Measurements from ENCODE around the gene RHOBTB1.
A peak's percentile ranks its signal among the peaks of the same experiment; 100 is the strongest.
"Not testable (repeated sequence)": the region's sequence is repeated elsewhere in the genome, so short reads cannot be mapped to it uniquely, and the experiment has no call there.

RHOBTB1 gene

DNA sequence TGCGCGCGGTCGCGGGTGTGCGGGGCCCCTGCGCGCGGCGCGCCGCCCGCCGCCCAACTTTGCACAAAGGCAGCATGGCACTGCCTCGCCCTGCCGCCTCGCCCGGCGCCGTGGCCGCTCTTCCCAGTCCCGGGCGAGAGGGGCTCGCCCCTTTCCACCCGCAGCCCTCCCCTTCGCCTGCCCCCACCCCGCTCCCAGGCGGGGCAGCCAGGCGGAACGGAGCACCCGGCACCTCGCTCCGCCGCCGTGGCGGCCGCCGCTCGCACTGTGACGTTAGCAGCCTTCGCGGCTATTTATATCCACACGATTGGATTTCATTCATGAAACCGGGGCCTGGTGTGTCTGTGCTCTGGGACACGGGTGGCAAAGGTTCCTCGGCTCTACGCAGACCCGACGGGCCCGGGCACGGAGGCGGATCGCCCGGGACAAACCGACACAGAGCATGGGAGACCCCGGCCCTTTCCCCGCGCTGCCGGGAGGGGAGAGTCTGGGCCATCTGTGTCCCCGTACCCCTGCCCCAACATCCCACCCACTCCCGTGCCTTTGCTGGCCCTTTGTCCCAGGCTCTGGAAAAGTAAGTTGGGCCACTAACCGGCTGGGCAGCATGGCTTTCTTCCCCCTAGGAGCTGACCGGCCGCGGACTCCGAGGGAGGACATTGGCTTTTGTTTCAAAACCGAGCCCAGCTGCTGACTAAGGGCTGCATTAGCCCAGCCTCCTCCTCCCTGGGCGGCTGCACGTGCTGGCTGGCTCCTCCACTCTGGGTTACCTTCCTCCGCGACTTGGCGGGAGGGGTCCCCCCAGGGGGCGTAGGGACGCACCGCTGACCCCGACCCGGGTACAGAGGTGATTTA, at the start of gene RHOBTB1:
Gene RHOBTB1 (minus strand): TSS at position 128 of the 852 bp plus-strand sequence. CDS start 32,643 bp downstream, outside the sequence.
- no peak for DNase-seq (ENCODE audit: extremely low read depth in 1 of 2, low read depth in 1 of 2)

DNA sequence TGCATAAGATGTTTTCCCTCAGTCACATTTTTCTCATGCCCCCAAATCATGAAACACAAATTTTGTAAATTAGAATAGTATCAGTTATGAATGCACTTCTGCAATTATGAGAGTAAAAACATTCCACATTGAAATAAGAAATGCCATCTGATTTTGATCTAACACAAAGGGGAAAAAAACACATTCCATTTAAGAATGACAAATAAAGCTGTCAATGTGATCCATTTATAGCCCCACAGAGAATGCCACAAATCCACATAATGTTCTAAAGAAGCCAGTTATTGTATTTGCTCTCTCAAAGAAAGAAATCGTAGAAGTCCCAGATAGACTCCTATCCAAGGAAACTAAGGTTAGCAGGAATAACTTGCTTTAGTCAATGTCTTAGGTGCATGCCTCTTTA, 48.7 kb upstream of the RHOBTB1 start:
- DNase-seq (ENCODE audit: extremely low read depth in 1 of 2, low read depth in 1 of 2): no peak

DNA sequence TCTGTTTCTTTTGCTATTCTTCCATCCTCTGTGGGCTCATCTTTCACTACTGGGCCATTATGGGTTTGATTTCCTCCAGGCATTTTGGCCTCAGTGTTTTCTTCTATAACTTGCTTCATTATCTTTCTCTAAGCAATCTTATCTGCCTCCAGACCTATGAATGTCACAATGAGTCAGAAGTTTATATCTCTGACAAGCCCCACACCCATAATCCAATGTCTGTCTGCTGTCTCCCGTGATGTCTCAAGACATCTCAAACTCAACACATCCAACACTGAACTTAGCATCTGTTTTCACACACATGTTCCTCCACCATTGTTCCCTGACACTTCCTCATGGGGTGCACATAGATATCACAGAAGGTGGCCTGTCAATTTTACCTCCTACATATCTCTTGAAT, 46.7 kb upstream of the RHOBTB1 start:
- DNase-seq (ENCODE audit: extremely low read depth in 1 of 2, low read depth in 1 of 2): no peak

DNA sequence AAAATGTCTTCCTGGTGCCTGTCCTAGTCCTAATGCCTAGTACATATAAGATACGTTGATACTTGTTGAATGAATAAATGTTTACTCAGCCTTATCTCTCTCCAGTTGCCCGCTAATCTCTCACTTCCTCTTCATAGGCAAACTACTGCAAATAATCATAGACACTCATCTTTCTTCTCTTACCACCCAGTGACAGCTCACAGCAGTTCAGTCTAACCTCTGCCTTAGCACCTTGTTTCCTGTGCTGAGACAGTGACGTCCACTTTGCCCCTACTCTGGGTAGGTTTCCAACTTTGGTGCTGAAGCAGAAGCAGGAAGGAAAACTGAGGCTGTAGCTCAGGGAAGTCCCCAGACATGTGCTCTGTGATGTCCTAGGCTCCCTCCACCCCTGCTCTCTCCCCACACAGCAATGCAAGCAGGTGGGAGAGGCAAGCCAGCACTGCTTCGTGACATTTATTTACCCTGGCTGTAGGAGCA, 45.5 kb upstream of the RHOBTB1 start:
- no peak for DNase-seq (ENCODE audit: extremely low read depth in 1 of 2, low read depth in 1 of 2)

- DNase-seq (ENCODE audit: extremely low read depth in 1 of 2, low read depth in 1 of 2): no peak
Measured at GRCh38 chr10:60986791-60987190, 42.8 kb upstream of the RHOBTB1 start.

DNA sequence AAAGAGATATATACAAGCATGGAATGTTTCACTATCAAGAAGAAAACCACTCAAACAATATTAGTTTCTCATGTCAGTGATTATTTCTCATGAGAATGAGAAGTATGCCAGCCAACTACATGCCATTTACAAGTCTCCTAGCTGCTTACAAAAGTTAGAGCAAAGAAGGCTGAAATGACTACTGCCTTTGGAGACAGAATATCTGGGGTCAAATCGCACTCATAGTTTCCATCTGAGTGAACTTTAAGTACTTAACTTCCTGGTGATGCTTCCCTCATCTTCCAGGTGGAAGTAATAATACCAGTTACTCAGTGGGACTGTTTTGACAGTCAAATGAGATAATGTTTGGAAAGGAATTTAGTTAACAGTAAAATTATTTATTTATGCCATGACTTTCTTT, 42.0 kb upstream of the RHOBTB1 start:
- no peak for DNase-seq (ENCODE audit: extremely low read depth in 1 of 2, low read depth in 1 of 2)

DNA sequence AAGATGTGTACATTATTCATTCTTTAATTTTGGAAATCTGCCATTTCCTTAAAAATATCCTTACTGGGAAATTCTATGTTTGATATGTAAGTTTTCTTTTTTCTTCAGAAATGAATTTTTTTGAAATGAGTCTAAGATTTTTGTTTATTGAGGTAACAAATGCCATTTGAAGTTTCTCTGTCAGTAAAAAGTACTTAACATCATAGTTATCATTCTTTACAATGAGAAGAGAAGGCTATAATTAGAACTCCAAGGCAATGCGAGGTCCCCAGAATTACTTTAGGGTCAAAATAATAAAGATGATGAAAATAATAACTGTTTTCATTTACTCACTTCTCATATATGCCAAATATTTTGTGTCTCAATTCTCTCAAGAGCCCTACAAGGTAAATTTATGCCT, 37.0 kb upstream of the RHOBTB1 start:
- no peak for DNase-seq (ENCODE audit: extremely low read depth in 1 of 2, low read depth in 1 of 2)

DNA sequence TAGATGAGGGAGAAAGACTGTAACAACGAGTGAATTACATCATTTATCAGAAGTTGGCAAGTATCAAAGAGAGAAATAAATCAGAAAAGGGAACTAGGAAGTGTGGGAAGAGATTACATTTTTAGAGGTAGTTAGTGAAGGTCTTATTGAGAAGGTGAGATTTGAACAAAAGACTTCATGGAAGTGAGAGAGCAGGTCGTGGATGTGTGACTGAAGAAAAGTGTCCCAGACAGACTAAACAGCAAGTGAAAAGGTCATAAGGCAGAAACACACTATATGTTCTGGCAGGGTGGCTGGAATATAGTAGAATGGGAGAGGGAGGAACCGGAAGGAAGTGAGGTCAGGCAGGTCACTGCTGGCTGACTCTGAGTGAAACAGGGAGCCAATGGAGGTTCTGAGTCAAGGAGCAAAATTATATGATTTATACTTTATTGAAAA, 35.7 kb upstream of the RHOBTB1 start:
- DNase-seq (ENCODE audit: extremely low read depth in 1 of 2, low read depth in 1 of 2): no peak

DNA sequence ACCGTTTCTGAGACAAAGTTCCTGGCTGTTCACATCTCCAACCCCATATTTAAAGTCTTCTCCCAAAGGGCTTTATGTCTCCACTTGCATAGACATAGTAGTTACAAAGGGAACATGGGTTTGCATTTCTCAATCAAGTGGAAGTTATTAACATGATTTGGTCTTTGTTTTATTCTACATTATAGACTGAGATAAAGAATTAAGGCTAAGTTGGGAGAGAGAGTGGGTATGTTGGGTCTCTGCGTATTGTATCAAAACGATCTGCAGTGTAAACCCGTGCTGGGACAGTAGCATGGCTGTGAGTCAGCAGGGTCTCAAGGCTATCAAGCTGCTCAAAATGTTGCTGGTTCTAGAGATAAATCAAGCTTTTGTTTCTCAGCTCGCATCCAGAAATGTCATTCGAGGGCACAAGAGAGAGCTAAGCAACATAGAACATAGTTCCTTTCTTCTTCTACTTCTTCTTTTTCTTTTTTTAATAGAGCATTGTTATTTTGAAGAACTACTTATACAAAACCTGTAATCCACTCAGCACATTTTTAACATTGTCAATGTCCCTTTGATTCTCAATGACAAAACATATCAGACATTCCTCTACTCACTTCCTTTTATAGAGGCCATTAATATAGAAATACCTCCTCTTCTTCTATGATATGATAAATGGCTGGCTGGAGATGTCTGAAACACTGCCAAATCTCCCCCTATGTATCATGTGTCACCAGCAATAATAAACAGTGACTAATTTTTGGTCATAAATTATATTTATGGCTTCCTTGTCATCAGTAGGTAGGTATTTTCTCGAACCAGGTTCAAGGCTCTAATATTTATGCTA, 34.5 kb upstream of the RHOBTB1 start:
- DNase-seq (ENCODE audit: extremely low read depth in 1 of 2, low read depth in 1 of 2): no peak

DNA sequence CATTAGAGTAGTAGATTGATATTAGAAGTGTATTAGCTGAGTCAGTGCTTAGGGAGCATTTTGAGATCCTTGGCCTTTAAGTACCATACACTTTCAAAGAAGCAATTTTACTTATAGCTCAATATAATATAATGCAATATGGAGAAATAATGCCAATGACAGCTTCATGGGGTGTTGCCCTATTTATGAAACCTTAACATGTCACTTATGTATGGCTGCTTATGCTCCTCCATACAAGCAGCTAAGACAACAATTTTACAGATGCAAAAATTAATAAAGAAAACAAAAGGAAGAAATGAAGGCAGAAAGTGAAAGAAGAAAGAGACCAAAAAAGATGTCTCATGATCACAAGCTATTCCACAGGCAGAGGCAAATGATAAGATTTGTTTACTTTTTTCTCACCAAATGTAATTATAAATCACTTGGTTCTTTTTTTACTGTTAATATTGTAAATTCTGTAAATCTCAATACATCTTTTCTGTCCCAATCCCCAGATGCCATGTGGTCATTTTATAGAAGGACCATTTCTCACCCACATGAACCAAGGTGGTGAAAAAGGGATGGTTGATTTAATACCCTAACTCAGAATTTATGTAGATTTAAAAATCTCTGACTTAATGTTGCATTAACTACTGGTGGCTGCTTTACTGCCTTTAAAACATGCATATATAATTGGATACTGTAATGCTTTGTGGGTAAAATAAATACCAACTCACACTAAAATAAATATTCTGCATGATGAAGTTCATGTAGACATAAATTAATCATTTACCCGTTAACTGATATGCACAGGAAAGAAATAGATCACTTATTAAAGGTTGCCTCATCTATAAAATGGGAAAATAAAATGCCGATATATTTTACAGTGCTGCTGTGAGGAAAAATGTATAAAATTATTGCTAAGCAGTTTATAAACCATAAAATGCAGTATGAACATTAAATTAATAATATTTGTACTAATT, 33.5 kb upstream of the RHOBTB1 start:
- DNase-seq (ENCODE audit: extremely low read depth in 1 of 2, low read depth in 1 of 2): no peak

GRCh38 chr10:60976687-60977086, 32.7 kb upstream of the RHOBTB1 start:
- no peak for DNase-seq (ENCODE audit: extremely low read depth in 1 of 2, low read depth in 1 of 2)

- no peak for DNase-seq (ENCODE audit: extremely low read depth in 1 of 2, low read depth in 1 of 2)
Measured at GRCh38 chr10:60975716-60976115, 31.7 kb upstream of the RHOBTB1 start.

DNA sequence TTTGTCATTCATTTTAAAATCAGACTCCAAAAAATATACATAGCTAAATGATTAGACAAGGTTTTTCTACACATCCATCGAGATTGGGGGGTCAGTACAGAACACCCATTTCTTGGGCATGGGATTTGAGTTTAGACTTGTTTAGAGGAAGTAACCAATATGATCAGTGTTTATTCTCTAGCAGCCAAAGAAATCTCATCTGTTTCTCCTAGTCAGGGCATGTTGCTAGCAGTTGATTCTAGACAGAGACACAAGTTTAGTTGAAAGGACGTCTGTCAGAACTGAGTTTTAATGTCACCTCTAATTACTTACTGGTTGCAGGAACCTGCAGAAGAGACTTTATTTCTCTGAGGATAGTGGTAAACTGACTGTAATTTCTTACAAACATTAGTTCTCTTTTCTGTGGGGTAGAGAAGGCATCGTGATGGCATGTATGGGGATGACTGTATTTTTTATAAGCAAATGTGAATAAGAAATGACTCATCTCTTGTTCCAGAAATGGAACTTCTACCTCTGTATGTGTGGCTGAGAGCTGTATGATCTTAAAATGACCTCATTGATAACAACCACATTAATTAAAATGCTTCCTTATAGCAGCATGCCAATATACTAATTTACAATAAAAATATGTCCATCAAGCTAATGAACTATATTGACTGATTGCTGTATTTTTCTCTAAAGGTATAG, 30.6 kb upstream of the RHOBTB1 start:
- no peak for DNase-seq (ENCODE audit: extremely low read depth in 1 of 2, low read depth in 1 of 2)

DNA sequence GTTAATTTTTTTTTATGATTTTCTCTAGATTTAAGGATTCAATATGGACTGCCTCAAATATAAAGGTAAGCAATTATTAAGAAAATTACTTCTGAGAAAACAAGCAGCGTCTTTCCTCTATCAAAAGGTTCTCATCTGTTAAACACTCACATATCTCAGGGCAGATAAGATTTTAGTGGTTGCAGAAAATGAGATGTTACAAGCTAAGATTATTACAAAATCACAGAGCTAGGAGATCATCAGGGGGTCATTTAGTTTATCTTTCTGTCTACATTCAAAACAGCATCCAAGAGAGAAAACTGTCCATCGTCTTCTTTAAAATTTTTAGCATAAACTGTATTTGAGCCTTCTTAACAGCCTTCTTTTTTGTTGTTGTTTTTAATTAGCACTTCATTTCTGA, 29.1 kb upstream of the RHOBTB1 start:
- no peak for DNase-seq (ENCODE audit: extremely low read depth in 1 of 2, low read depth in 1 of 2)

GRCh38 chr10:60972181-60972580, 28.2 kb upstream of the RHOBTB1 start:
- DNase-seq (ENCODE audit: extremely low read depth in 1 of 2, low read depth in 1 of 2): not testable (repeated sequence)

DNA sequence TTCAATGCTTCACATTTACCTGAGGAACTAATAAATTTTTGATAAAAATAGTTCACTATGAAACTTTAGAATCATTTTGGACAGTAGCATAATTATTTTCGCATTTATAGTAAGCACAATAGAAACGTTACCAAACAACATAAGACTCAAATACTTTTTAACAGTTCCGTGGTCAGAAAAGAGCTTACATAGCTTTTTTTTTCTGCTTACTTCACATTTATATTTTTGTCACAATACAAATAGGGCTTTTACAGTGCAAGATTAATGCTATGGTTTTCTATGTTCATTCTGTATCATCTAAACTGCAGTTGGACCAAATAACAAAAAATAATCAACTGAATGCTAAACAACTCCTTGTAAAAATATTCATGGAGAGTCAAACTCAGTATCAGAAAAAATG, 26.5 kb upstream of the RHOBTB1 start:
- DNase-seq (ENCODE audit: extremely low read depth in 1 of 2, low read depth in 1 of 2): no peak

GRCh38 chr10:60968504-60968903, 24.5 kb upstream of the RHOBTB1 start:
- DNase-seq (ENCODE audit: extremely low read depth in 1 of 2, low read depth in 1 of 2): no peak

- DNase-seq (ENCODE audit: extremely low read depth in 1 of 2, low read depth in 1 of 2): peak in 1 of 2 donors; percentile 17
Measured at GRCh38 chr10:60967854-60968484, 24.0 kb upstream of the RHOBTB1 start.

DNA sequence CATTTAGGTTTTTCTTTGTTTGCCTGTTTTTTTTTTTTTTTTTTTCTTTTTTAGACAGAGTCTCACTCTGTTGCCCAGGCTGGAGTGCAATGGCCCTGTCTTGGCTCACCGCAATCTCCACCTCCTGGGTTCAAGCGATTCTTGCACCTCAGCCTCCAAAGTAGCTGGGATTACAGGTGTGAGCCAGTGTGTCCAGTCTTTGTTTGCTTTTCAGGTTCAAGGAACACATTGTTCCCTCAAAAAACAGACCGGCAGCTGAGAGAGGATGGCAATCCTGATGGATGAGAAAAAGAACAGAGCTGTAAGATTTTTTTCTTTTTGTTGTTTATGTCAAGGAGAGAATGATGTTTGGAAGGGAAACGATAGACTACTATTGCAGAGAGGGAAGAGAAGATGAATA, 23.3 kb upstream of the RHOBTB1 start:
- no peak for DNase-seq (ENCODE audit: extremely low read depth in 1 of 2, low read depth in 1 of 2)

- no peak for DNase-seq (ENCODE audit: extremely low read depth in 1 of 2, low read depth in 1 of 2)
Measured at GRCh38 chr10:60965696-60966095, 21.7 kb upstream of the RHOBTB1 start.
